Upper lobe of left lung (tissue), 4 donors: ENCODE results near the gene MRPS2.

ENCODE experiments used
- CTCF ChIP-seq, 6 experiments: fragments of 450-650 bp in 4 of 6; fragments of 200-600 bp in 2 of 6; sonication (generic) in 2 of 6; IDR thresholded peaks; one replicate each; pipeline ENCODE4 v1.5.1; 2016 to 2019; ENCODE audit warnings: antibody characterized with exemption in 6 of 6
- EP300 ChIP-seq, 4 donors: sonication (generic); formaldehyde crosslinking; IDR thresholded peaks; one replicate each; pipeline ENCODE4 v1.5.1; 2017; ENCODE audit warnings: antibody characterized with exemption in 4 of 4, control low read depth in 2 of 4
- POLR2A ChIP-seq, 4 donors: fragments of 450-650 bp; IDR thresholded peaks; one replicate each; pipeline ENCODE4 v1.5.1; 2016 to 2017; ENCODE audit warnings: antibody characterized with exemption in 4 of 4, mild to moderate bottlenecking in 2 of 4
- POLR2AphosphoS5 ChIP-seq, 2 donors: sonication (generic); formaldehyde crosslinking; IDR thresholded peaks; one replicate each; pipeline ENCODE4 v1.5.1; 2017; ENCODE audit warnings: antibody characterized with exemption in 2 of 2

- TF ChIP-seq CTCF (IDR thresholded peaks at IDR 0.05) (no peak), POLR2A (IDR thresholded peaks at IDR 0.05) (no peak), EP300 (IDR thresholded peaks at IDR 0.05) (no peak), POLR2AphosphoS5 (IDR thresholded peaks at IDR 0.05) (no peak)
Observed at GRCh38 chr9:135519179-135519971, 18.9 kb downstream of the MRPS2 start.
